GM12891 (cell line): Measurements from ENCODE around the gene AK9.

Experiments
- PAX5 ChIP-seq: IDR thresholded peaks from 2 replicates; pipeline ENCODE4 v1.6.1; 2011; ENCODE audit warnings: low read length, moderate library complexity, mild to moderate bottlenecking; ENCODE audit not compliant: insufficient read depth, severe bottlenecking
- POLR2A ChIP-seq: IDR thresholded peaks from 2 replicates; pipeline ENCODE4 v1.6.1; 2011; ENCODE audit warnings: low read depth, low read length, control low read depth
- POLR2AphosphoS5 ChIP-seq: IDR thresholded peaks from 2 replicates; pipeline ENCODE4 v1.6.1; 2011; ENCODE audit warnings: low read depth, low read length, control low read depth
- TAF1 ChIP-seq: IDR thresholded peaks from 2 replicates; pipeline ENCODE4 v1.6.1; 2011; ENCODE audit warnings: low read depth, low read length, control low read depth

DNA sequence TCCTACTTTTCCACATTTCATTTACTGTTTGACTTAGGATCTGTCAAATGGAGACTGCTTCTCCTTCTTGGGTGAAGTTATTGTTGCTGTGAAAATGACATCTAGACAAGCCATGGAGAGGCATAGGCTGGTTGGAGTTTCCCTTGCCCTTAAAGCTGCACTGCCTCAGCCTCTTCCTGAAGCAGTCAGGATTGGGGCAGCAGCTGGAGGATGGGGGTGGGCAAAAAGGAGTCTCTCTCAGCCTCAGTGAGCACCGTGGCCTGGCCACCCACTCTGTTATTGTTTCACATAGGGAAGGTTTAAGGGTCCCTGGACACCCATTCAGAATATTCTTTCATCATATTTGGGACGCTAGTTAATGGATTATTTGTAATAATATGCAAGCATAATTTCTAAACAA lies 200.3 kb downstream of the AK9 start:
- no peak for TF ChIP-seq POLR2AphosphoS5
- TF ChIP-seq POLR2A, result no peak
- TF ChIP-seq TAF1, result no peak
- no peak for TF ChIP-seq PAX5
